Measurements from ENCODE around the gene SLC25A22. TPM values are rescaled to one million over a fixed set of nuclear protein-coding genes. Genes with fewer than 3 reads are reported as not detected.
A peak's percentile ranks its signal among the peaks of the same experiment; 100 is the strongest.

SLC25A22 gene
- total RNA-seq, 2 donors from 2014 or later = 55.8 to 69.5 TPM

DNA sequence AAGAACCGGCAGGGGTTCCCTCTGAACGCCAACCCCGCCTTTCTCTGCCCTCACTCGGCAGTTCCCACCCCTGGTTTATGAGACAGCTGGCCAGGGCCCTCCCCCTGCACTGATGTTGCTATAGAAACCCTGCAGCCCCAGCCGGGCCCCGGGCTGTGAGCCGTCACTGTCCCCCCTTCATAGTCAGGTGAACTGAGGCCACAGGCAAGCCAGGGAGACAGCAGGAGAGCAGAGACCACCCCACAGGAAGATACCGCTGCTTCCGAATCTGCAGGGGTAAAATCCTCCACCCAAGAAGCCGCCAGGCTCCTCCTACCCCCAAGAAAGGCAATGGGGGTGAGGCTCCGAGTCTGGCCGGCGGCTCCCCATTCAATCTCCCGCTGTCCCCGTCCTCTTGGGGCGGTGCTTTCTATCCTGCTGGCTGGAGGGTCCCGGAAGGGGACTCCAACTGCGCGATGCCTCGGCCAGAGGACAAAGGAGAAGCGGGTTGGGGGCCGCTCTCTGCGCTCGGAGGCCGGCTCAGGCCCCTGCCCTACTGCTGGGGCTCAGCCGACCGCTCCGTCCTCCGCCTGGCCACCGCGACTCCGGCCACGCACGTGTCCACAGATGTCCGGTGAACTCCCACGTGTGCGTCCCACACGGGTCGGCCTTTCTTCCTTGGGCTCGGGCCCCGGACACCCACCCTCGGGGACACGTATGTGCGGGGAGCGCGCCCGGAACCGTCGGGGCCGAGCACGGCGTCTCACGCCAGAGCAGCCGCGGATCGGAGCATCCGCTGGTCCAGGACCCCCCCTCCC is 587 bp downstream of the SLC25A22 start:
- 0 to 3% methylated on average over 7 to 57 of the region's 57 CpGs for WGBS, 2 donors
- Histone ChIP-seq H3K36me3 (replicated peaks in 1 of 2; ENCODE audit: insufficient read depth in 1 of 2, low read depth in 2 of 2) (no peaks in the 10 kb centered on the region), H3K27me3 (no peaks in the 10 kb centered on the region), H3K4me3 (peak overlapping the region; percentile 47 to 51), H3K9me3 (no peaks in the 10 kb centered on the region), H3K4me1 (peaks cover 56% of the 10 kb centered on the region), H3K27ac (peak overlapping the region; percentile 93 to 98 (median 97))
- intact Hi-C loops (cut with DNase I) = no loop called here
- ATAC-seq (peak; percentile 4), DNase-seq (peak; percentile 53 to 78 (median 72))
- TF ChIP-seq POLR2A (IDR thresholded peaks at IDR 0.05) = no peak
- TF ChIP-seq, protein P1, sequence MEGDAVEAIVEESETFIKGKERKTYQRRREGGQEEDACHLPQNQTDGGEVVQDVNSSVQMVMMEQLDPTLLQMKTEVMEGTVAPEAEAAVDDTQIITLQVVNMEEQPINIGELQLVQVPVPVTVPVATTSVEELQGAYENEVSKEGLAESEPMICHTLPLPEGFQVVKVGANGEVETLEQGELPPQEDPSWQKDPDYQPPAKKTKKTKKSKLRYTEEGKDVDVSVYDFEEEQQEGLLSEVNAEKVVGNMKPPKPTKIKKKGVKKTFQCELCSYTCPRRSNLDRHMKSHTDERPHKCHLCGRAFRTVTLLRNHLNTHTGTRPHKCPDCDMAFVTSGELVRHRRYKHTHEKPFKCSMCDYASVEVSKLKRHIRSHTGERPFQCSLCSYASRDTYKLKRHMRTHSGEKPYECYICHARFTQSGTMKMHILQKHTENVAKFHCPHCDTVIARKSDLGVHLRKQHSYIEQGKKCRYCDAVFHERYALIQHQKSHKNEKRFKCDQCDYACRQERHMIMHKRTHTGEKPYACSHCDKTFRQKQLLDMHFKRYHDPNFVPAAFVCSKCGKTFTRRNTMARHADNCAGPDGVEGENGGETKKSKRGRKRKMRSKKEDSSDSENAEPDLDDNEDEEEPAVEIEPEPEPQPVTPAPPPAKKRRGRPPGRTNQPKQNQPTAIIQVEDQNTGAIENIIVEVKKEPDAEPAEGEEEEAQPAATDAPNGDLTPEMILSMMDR (IDR thresholded peaks at IDR 0.05) = no peak

DNA sequence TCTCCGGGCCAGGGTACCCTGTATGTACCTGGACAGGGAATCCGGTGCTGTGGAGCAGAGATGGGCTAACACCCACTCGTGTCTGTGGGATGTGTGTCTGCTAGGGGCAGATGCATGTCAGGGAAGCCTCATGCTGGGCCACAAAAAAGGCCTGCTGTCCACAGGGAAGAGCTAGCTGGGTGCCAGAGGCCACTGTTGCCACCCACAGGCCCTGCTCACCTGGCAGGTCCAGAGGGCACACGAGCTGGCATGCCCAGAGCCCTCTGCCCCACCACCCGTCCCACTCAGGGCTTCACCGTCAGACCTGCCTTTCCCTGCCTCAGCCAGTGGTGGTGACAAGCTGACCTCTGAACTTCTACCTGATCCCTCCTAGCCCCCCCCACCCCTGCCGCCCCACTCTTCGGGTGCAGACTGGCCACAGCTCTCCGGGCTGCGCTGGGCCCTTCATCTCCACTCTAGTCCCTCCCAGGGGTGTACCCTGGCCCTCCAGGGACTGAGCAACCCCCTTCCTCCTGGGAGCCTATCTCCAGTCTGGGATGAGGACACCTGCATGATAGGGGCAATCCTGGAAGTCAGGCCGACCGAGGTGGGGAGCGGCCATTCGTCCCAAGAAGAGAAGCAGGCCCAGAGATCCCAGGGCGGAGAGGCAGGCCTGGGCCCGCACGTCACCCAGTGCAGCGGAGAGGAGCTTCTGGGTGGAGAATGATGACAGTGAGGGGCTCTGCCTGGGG is 1.4 kb downstream of the SLC25A22 start:
- Histone ChIP-seq H3K36me3 (replicated peaks in 1 of 2; ENCODE audit: insufficient read depth in 1 of 2, low read depth in 2 of 2) (peaks cover 0 to 4% of the 10 kb centered on the region in 2 donors), H3K4me3 (peak overlapping the region in 1 of 2 donors; percentile 51), H3K9me3 (no peaks in the 10 kb centered on the region), H3K4me1 (peaks cover 59% of the 10 kb centered on the region), H3K27me3 (no peaks in the 10 kb centered on the region), H3K27ac (peak overlapping the region; percentile 93 to 98 (median 97))
- DNase-seq = peak in 2 of 4 donors; percentile 44 to 47
- WGBS, 2 donors = 5 to 12% methylated on average over 4 to 17 of the region's 18 CpGs
- intact Hi-C loops (cut with DNase I) = no loop called here
- TF ChIP-seq POLR2A (IDR thresholded peaks at IDR 0.05) = no peak
- TF ChIP-seq, protein P1 (IDR thresholded peaks at IDR 0.05) = no peak
- no peak for ATAC-seq

DNA sequence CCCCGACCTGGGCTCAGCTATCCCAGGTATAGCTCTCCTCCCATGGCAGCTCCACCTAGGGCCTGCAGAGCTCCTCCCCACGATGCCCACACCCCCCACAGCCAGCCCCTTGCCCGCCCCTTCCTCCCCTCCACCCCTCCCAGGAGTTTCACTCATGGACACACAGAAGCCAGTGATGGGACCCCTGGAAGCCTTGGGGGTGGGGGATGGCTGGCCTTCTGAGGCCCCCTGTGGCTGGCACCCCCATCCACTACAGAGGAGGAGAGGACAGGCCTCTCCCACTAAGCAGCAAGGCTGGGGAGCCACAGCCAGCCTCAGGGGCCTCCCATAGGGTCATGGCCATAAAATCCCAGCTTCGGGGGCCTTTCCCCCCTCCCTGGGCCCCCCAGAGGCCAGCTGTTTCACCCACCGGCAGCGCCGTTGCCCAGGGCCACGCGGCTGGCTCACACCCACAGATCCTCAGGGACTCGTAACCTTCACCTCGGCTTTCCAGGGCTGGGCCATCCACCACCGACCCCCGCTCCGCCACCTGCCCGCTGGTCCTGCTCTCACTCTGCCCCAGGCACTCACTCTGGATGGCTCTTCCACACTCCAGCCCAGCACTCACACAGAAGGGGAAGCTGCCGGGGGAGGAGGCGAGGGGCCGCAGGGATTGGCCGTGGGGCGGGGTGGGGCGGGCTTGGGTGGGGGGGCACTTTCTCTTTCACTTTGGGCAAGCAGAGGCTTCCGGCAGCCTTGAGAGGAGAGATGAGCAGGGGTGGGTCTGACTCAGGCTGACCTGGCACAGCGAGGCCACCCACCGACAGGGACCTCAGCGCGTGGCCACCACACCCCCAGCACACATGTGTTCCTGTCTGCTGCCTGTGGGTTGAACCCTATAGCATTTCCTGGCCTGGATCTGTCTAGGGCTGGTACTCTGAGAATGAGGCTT is 2.2 kb downstream of the SLC25A22 start:
- Histone ChIP-seq H3K4me3 (peak overlapping the region; percentile 53 to 61), H3K36me3 (replicated peaks in 1 of 2; ENCODE audit: insufficient read depth in 1 of 2, low read depth in 2 of 2) (peaks cover 0 to 5% of the 10 kb centered on the region in 2 donors), H3K27me3 (no peaks in the 10 kb centered on the region), H3K27ac (peak overlapping the region; percentile 93 to 98 (median 97)), H3K9me3 (no peaks in the 10 kb centered on the region), H3K4me1 (peaks cover 59% of the 10 kb centered on the region)
- DNase-seq (peak; percentile 77 to 87 (median 84)), ATAC-seq (peak; percentile 50)
- peak; percentile 60 to 89 (median 76) for TF ChIP-seq POLR2A (IDR thresholded peaks at IDR 0.05)
- TF ChIP-seq, protein P1 (IDR thresholded peaks at IDR 0.05) = no peak
- intact Hi-C loops (cut with DNase I) = no loop called here
- 1 to 30% methylated on average over 2 to 26 of the region's 26 CpGs for WGBS, 2 donors

DNA sequence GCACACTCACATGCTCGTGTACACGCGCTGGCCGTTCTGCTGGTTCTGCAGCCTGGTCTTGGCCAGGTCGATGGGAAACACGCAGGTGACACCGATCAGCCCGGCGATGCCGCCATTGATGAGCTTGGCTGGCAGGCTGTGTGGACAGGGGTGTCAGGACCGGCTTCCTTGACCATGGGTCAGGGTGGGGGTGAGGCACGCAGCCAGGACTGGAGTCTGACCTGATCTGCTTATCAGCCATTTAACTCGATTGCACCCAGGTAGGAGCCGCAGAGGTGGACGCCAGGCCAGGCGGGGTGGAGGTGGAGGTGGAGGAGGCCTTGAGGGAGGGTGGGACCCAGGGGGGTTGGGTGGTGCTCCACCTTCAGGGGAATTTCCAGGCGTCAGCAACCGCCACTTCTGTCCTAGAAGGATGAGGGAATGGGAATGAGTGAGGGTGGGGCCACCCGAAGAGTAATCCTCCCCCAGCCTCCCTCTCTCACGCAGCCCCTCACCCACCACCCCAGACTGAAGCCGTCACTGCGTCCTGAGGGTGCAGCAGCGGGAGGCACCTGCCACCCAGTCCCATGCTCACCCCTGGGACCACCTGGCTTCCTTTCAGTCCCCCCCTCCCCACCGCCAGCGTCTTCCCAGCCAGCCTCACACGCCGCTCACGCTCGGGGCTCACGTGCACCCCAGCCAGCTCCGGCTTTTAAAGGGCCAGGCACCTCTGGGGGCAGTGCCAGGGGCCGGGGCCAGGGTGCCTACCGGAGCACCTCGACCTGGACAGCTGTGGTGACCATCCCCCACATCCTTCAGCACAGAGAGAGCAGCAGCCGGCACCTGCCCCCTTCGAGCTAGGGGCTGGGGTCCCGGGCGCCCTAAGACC is 3.1 kb downstream of the SLC25A22 start:
- intact Hi-C loops (cut with DNase I) = no loop called here
- Histone ChIP-seq H3K36me3 (replicated peaks in 1 of 2; ENCODE audit: insufficient read depth in 1 of 2, low read depth in 2 of 2) (peaks cover 0 to 5% of the 10 kb centered on the region in 2 donors), H3K4me3 (peak overlapping the region; percentile 53 to 61), H3K4me1 (peaks cover 59% of the 10 kb centered on the region), H3K27ac (peak overlapping the region; percentile 93 to 98 (median 97)), H3K27me3 (no peaks in the 10 kb centered on the region), H3K9me3 (no peaks in the 10 kb centered on the region)
- TF ChIP-seq, protein P1 (IDR thresholded peaks at IDR 0.05) = no peak
- TF ChIP-seq POLR2A (IDR thresholded peaks at IDR 0.05) = peak; percentile 66 to 74 (median 66)
- DNase-seq (peak; percentile 90 to 96 (median 94)), ATAC-seq (peak; percentile 55)
- 1 to 23% methylated on average over 14 to 38 of the region's 38 CpGs for WGBS, 2 donors

Measured in body of pancreas (tissue), 4 donors.